Measurements from ENCODE around the gene STOX2.
"Not testable (repeated sequence)": the region's sequence is repeated elsewhere in the genome, so short reads cannot be mapped to it uniquely, and the experiment has no call there.

STOX2 gene

DNA sequence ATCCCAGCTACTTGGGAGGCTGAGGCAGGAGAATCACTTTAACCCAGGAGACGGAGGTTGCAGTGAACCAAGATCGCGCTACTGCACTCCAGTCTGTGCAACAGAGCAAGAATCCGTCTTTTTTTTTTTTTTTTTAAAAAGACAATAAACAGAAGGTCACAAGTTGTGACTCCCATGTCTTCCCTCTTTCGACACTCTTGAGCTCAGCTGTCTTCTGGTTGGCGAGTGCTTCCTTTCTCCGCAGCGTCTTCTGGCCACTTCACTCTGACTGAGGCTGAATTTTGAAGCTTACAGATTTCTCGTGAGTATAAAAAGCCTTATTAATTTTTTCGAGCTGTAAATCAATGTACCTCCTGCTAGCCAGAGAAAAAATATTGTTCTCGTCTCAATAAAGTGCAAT, 124.9 kb downstream of the STOX2 start:
- no peak for DNase-seq (ENCODE audit: low read depth)
- no peak overlapping the region for H3K4me3 ChIP-seq (ENCODE audit: low read length)
- TF ChIP-seq, protein P1, sequence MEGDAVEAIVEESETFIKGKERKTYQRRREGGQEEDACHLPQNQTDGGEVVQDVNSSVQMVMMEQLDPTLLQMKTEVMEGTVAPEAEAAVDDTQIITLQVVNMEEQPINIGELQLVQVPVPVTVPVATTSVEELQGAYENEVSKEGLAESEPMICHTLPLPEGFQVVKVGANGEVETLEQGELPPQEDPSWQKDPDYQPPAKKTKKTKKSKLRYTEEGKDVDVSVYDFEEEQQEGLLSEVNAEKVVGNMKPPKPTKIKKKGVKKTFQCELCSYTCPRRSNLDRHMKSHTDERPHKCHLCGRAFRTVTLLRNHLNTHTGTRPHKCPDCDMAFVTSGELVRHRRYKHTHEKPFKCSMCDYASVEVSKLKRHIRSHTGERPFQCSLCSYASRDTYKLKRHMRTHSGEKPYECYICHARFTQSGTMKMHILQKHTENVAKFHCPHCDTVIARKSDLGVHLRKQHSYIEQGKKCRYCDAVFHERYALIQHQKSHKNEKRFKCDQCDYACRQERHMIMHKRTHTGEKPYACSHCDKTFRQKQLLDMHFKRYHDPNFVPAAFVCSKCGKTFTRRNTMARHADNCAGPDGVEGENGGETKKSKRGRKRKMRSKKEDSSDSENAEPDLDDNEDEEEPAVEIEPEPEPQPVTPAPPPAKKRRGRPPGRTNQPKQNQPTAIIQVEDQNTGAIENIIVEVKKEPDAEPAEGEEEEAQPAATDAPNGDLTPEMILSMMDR (conservative IDR thresholded peaks at IDR 0.05; ENCODE audit: low read length), result no peak

DNA sequence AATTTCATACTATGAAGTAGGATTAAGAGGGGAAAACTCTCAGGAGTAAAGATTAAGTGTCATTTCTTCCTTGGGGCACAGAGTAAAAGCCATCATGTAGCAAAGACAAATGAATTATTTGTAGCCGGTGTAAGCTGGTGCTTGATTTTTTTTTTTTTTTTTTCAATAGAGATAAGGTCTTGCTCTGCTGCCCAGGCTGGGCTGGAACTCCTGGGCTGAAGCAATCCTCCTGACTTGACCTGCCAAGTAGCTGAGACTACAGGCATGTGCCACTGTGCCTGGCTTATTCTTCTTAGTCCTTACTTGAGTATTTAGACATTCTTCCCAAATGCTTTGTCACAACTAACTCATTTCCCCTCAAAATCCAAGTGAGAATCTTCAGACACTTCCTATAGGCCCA, 125.7 kb downstream of the STOX2 start:
- H3K4me3 ChIP-seq (ENCODE audit: low read length), result no peak overlapping the region
- no peak for DNase-seq (ENCODE audit: low read depth)
- TF ChIP-seq, protein P1 (conservative IDR thresholded peaks at IDR 0.05; ENCODE audit: low read length), result no peak

GRCh38 chr4:184032091-184032490, 127.0 kb downstream of the STOX2 start:
- no peak for DNase-seq (ENCODE audit: low read depth)
- H3K4me3 ChIP-seq (ENCODE audit: low read length), result no peak overlapping the region
- TF ChIP-seq, protein P1 (conservative IDR thresholded peaks at IDR 0.05; ENCODE audit: low read length), result no peak

DNA sequence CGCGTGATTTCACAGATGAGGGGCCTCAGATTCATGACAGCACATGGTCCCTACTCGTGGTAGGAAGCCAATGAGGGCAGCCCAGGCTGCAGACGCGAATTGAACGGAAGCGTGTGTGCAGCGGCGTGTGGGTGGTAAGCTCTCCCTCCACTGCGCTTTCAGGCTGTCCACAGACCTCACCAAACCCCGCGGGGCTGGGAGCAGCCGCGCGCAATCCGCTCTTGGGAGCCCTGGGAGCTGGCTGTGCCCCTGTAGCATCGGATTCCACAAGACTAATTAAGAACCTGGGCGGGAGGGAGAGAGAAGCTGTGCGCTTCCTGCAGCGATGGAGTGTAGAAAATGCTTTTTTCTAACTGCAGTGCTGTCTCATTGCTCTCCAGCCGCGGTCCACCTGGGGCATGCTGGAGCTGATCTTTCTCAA, 134.9 kb downstream of the STOX2 start:
- no peak for DNase-seq (ENCODE audit: low read depth)
- H3K4me3 ChIP-seq (ENCODE audit: low read length), result no peak overlapping the region
- TF ChIP-seq, protein P1 (conservative IDR thresholded peaks at IDR 0.05; ENCODE audit: low read length), result no peak

- DNase-seq (ENCODE audit: low read depth), result no peak
- no peak overlapping the region for H3K4me3 ChIP-seq (ENCODE audit: low read length)
- TF ChIP-seq, protein P1 (conservative IDR thresholded peaks at IDR 0.05; ENCODE audit: low read length), result no peak
These were observed 136.0 kb downstream of the STOX2 start for GRCh38 chr4:184041156-184041555.

GRCh38 chr4:184046148-184046547, 141.0 kb downstream of the STOX2 start:
- H3K4me3 ChIP-seq (ENCODE audit: low read length), result no peak overlapping the region
- TF ChIP-seq, protein P1 (conservative IDR thresholded peaks at IDR 0.05; ENCODE audit: low read length), result no peak

GRCh38 chr4:184051262-184051661, 146.2 kb downstream of the STOX2 start:
- DNase-seq (ENCODE audit: low read depth); H3K4me3 ChIP-seq (ENCODE audit: low read length): not testable (repeated sequence)

More at GRCh38 chr4:184046148-184046547, 141.0 kb downstream of the STOX2 start:
- no peak for DNase-seq (ENCODE audit: low read depth)

DNA sequence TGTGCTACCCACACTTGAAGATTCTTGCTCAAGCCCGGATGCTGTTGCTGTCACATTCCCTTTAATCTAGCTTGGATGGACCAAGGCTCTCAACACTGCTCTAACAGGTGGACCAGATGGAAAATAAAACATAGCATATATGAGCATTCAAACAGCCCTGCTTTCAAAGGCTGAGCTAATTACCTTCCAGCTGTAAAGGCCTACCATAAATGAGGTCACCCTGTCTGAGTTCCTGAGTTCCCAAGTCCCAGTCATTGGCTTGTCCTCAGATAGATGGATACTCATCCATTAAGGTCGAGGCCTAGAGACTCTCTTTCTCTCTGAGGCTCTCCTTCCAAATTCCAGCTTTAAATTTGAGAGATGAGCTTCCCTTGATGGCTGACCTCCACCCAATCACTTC, 147.5 kb downstream of the STOX2 start:
- no peak for DNase-seq (ENCODE audit: low read depth)
- no peak overlapping the region for H3K4me3 ChIP-seq (ENCODE audit: low read length)
- TF ChIP-seq, protein P1 (conservative IDR thresholded peaks at IDR 0.05; ENCODE audit: low read length), result no peak

All from AG10803 (cell line).